GM23338 (cell line): ENCODE data around the gene RNF20. TPM values are rescaled to one million over a fixed set of nuclear protein-coding genes. Genes with fewer than 3 reads are reported as not detected.

Experiments
- ATAC-seq: fragments of 200-7000 bp; cut with Tn5 transposase; 3 replicates; pipeline ENCODE4 v1.9.1; 2020
- DNase-seq: peaks from one replicate; pipeline ENCODE4 v3.0.0-alpha.2; 2015; ENCODE audit warnings: low spot score
- H2AFZ ChIP-seq: fragments of 200-600 bp; sonication (generic); 2 replicates; pipeline ENCODE4 v1.8.0; 2016; ENCODE audit warnings: antibody characterized with exemption, mild to moderate bottlenecking, moderate library complexity
- H3F3A ChIP-seq: fragments of 200-600 bp; sonication (generic); replicated peaks from 2 replicates; pipeline ENCODE4 v1.8.0; 2017; ENCODE audit warnings: antibody characterized with exemption, mixed run types, low read depth
- H3K27ac ChIP-seq: fragments of 200-600 bp; sonication (generic); 2 replicates; pipeline ENCODE4 v1.6.1; 2016; ENCODE audit warnings: low read depth
- H3K27me3 ChIP-seq: fragments of 200-600 bp; sonication (generic); 2 replicates; pipeline ENCODE4 v1.8.0; 2016; ENCODE audit warnings: mild to moderate bottlenecking, mixed run types, moderate library complexity; ENCODE audit not compliant: insufficient read depth
- H3K36me3 ChIP-seq: fragments of 200-600 bp; sonication (generic); 2 replicates; pipeline ENCODE4 v1.8.0; 2016; ENCODE audit warnings: mild to moderate bottlenecking; ENCODE audit not compliant: insufficient read depth
- H3K4me1 ChIP-seq: fragments of 200-600 bp; sonication (generic); 2 replicates; pipeline ENCODE4 v1.8.0; 2016; ENCODE audit warnings: mild to moderate bottlenecking, moderate library complexity; ENCODE audit not compliant: insufficient read depth
- H3K4me2 ChIP-seq: fragments of 200-600 bp; sonication (generic); 2 replicates; pipeline ENCODE4 v1.7.1; 2017; ENCODE audit warnings: mixed run types
- H3K4me3 ChIP-seq: fragments of 200-600 bp; sonication (generic); 2 replicates; pipeline ENCODE4 v1.6.1; 2016; ENCODE audit warnings: mixed run types
- H3K79me2 ChIP-seq: fragments of 200-600 bp; sonication (generic); replicated peaks from 2 replicates; pipeline ENCODE4 v1.8.0; 2017; ENCODE audit warnings: mild to moderate bottlenecking; ENCODE audit not compliant: insufficient read depth
- H3K9me2 ChIP-seq: fragments of 200-600 bp; sonication (generic); 2 replicates; pipeline ENCODE4 v1.8.0; 2017; ENCODE audit not compliant: insufficient read depth
- H4K20me1 ChIP-seq: fragments of 200-600 bp; sonication (generic); replicated peaks from 2 replicates; pipeline ENCODE4 v1.8.0; 2017; ENCODE audit warnings: mild to moderate bottlenecking; ENCODE audit not compliant: insufficient read depth
- H3K27ac Mint-ChIP-seq: 2 replicates; pipeline ENCODE4 v1.8.0; 2020; ENCODE audit warnings: inconsistent platforms, mild to moderate bottlenecking, moderate library complexity, mixed read lengths
- H3K27me3 Mint-ChIP-seq: 3 replicates; pipeline ENCODE4 v1.8.0; 2022; ENCODE audit warnings: low read depth, mild to moderate bottlenecking, moderate library complexity, mixed read lengths, inconsistent platforms; ENCODE audit not compliant: insufficient read depth, poor library complexity
- H3K36me3 Mint-ChIP-seq: 3 replicates; pipeline ENCODE4 v1.8.0; 2021; ENCODE audit warnings: low read depth, mild to moderate bottlenecking, inconsistent platforms, moderate library complexity, mixed read lengths
- H3K4me1 Mint-ChIP-seq: 3 replicates; pipeline ENCODE4 v1.8.0; 2020; ENCODE audit warnings: mild to moderate bottlenecking, inconsistent platforms, mixed read lengths
- H3K4me3 Mint-ChIP-seq: 3 replicates; pipeline ENCODE4 v1.8.0; 2021; ENCODE audit warnings: moderate library complexity, mild to moderate bottlenecking, inconsistent platforms, mixed read lengths
- H3K9me3 Mint-ChIP-seq: 3 replicates; pipeline ENCODE4 v1.8.0; 2020; ENCODE audit warnings: moderate library complexity, mild to moderate bottlenecking, inconsistent platforms, mixed read lengths
- CREB1 ChIP-seq: fragments of 250-450 bp; sonication (Bioruptor Pico); IDR thresholded peaks from 2 replicates; pipeline ENCODE4 v1.5.0; 2020; ENCODE audit warnings: low read depth, mild to moderate bottlenecking, moderate library complexity
- CTCF ChIP-seq, 2 experiments: fragments of 200-600 bp in 1 of 2; sonication (generic) in 1 of 2; conservative IDR thresholded peaks; 2 replicates each; pipeline versions ENCODE4 v1.5.1 to v1.6.1; 2016 to 2017; ENCODE audit warnings: antibody characterized with exemption in 2 of 2, low read depth in 2 of 2, mild to moderate bottlenecking in 2 of 2, moderate library complexity in 1 of 2
- EZH2 ChIP-seq: fragments of 200-600 bp; sonication (generic); IDR thresholded peaks from one replicate; pipeline ENCODE4 v1.8.0; 2017; ENCODE audit warnings: antibody characterized with exemption, mild to moderate bottlenecking, low read depth; ENCODE audit not compliant: unreplicated experiment
- JUNB ChIP-seq: IDR thresholded peaks from one replicate; pipeline ENCODE4 v1.6.1; 2016; ENCODE audit warnings: antibody characterized with exemption; ENCODE audit not compliant: unreplicated experiment
- NANOG ChIP-seq: IDR thresholded peaks from 2 replicates; pipeline ENCODE4 v1.6.1; 2016; ENCODE audit warnings: antibody characterized with exemption, borderline replicate concordance
- REST ChIP-seq: IDR thresholded peaks from one replicate; pipeline ENCODE4 v1.6.1; 2018; ENCODE audit warnings: antibody characterized with exemption; ENCODE audit not compliant: unreplicated experiment
- STAT1 ChIP-seq: IDR thresholded peaks from one replicate; pipeline ENCODE4 v1.6.1; 2016; ENCODE audit warnings: antibody characterized with exemption; ENCODE audit not compliant: unreplicated experiment
- ZNF114 ChIP-seq: fragments of 250-450 bp; sonication (Bioruptor Pico); IDR thresholded peaks from 2 replicates; pipeline ENCODE4 v1.5.0; 2020; ENCODE audit warnings: mild to moderate bottlenecking, moderate library complexity
- ZNF331 ChIP-seq: fragments of 250-450 bp; sonication (Bioruptor Pico); IDR thresholded peaks from 2 replicates; pipeline ENCODE4 v1.5.0; 2020; ENCODE audit warnings: low read depth, mild to moderate bottlenecking, moderate library complexity
- polyA plus RNA-seq: library from polyadenylated mRNA; unstranded; fragments of >200 nt; fragmentation: Nextera tagmentation; extraction: Ambion mirVana; gene quantifications from 2 replicates; pipeline ENCODE4 v1.2.1, GENCODE V29; 2016
- total RNA-seq: library from RNA; depleted of rRNA; stranded (reverse); fragments of >200 nt; shearing (Covaris generic); gene quantifications from 2 replicates; pipeline ENCODE4 v1.2.3, GENCODE V29; 2014

RNF20 gene
- total and polyA plus RNA-seq, 2 experiments from 2014 or later: 33.6 to 36.2 TPM

- TF ChIP-seq EZH2 (no peak), NANOG (no peak), REST (no peak), STAT1 (no peak), CREB1 (CRISPR knock-in tag) (no peak)
Measured at GRCh38 chr9:101540069-101540468, 6.4 kb downstream of the RNF20 start (continued).

- DNase-seq (no peak), ATAC-seq (no peak)
- Histone ChIP-seq H3K4me3 (no peak overlapping the region), H3K79me2 (peaks cover 13% of the 10 kb centered on the region), H4K20me1 (peaks cover 11% of the 10 kb centered on the region), H3K27ac (no peak overlapping the region), H2AFZ (no peak overlapping the region), H3F3A (no peaks in the 10 kb centered on the region; the same call in 1 of the 2 replicates), H3K9me2 (no peaks in the 10 kb centered on the region), H3K36me3 (peaks cover 27% of the 10 kb centered on the region), H3K4me1 (no peaks in the 10 kb centered on the region), H3K4me2 (no peak overlapping the region), H3K27me3 (no peaks in the 10 kb centered on the region)
- Mint-ChIP-seq H3K36me3 (peaks cover 33% of the 10 kb centered on the region), H3K27ac (no peak overlapping the region), H3K9me3 (no peaks in the 10 kb centered on the region), H3K4me1 (no peaks in the 10 kb centered on the region; the same call in 2 of the 3 replicates), H3K27me3 (no peaks in the 10 kb centered on the region), H3K4me3 (no peak overlapping the region)
- TF ChIP-seq ZNF114 (no peak), EZH2 (no peak), CTCF (conservative IDR thresholded peaks at IDR 0.05; ENCODE audit: low read depth in 2 of 2) (no peak), JUNB (no peak), STAT1 (no peak), REST (no peak), ZNF331 (no peak), CREB1 (CRISPR knock-in tag) (no peak), NANOG (no peak)
Measured at GRCh38 chr9:101543098-101543735, 9.6 kb downstream of the RNF20 start.
